GM12891 (cell line): ENCODE measurements around the gene SECISBP2L.

Source experiments
- DNase-seq: peaks from one replicate; pipeline ENCODE4 v3.0.0; 2011; ENCODE audit warnings: low spot score; ENCODE audit not compliant: insufficient read length
- FAIRE-seq: peaks from 2 replicates; lab custom pipeline; 2011; peaks lifted over from hg19 to GRCh38; lab: Jason Lieb, UNC
- PAX5 ChIP-seq: IDR thresholded peaks from 2 replicates; pipeline ENCODE4 v1.6.1; 2011; ENCODE audit warnings: low read length, moderate library complexity, mild to moderate bottlenecking; ENCODE audit not compliant: insufficient read depth, severe bottlenecking
- POLR2A ChIP-seq: IDR thresholded peaks from 2 replicates; pipeline ENCODE4 v1.6.1; 2011; ENCODE audit warnings: low read depth, low read length, control low read depth
- POLR2AphosphoS5 ChIP-seq: IDR thresholded peaks from 2 replicates; pipeline ENCODE4 v1.6.1; 2011; ENCODE audit warnings: low read depth, low read length, control low read depth
- POU2F2 ChIP-seq: IDR thresholded peaks from 2 replicates; pipeline ENCODE4 v1.6.1; 2011; ENCODE audit warnings: low read depth, mild to moderate bottlenecking, control low read depth, low read length, moderate library complexity
- SPI1 ChIP-seq: IDR thresholded peaks from 2 replicates; pipeline ENCODE4 v1.6.1; 2011; ENCODE audit warnings: low read depth, low read length, control low read depth
- TAF1 ChIP-seq: IDR thresholded peaks from 2 replicates; pipeline ENCODE4 v1.6.1; 2011; ENCODE audit warnings: low read depth, low read length, control low read depth

Gene SECISBP2L

DNA sequence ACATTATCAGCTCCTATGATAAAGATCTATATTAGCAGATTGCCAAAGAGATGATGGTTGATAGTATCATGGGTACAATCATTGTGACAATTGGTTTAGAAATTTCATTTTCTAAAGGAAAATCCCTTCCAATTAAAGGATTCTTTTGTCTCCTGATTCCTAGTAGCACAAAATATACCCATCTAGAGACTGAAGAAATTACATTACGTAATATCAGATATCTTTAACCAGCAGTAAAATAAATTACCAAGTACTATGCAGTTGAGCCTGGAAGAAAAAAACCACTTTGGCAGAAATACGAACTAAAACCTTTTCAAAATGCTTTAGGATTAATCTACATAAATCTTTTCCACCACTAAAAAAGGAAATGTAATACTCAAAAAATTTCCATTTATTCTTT lies 46.9 kb downstream of the SECISBP2L start:
- no peak for TF ChIP-seq TAF1
- no peak for TF ChIP-seq POLR2A
- no peak for TF ChIP-seq POLR2AphosphoS5
- no peak for TF ChIP-seq PAX5
- no peak for TF ChIP-seq SPI1
- TF ChIP-seq POU2F2 = no peak
- FAIRE-seq = no peak
- DNase-seq = no peak

DNA sequence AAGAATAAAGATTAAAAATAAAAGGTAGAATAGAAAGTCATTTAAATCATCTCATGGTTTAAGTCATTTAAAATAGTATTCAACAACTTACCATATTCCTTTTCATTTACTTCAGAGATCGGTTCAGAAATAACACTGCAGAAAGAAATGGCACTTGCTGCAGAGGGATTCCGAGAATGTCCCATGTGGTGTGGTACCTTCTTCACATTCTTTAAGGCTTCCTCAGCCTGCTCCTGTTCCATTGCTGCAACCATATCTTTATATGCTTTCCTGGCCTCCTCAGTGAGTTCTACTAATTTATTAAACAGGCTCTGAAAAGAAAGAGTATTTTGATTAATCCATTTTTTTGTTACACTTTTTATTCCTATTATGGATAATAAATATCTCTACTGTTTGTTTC lies 50.0 kb downstream of the SECISBP2L start:
- DNase-seq (no peak), FAIRE-seq (no peak)
- no peak for TF ChIP-seq POLR2A
- TF ChIP-seq SPI1 = no peak
- TF ChIP-seq TAF1 = no peak
- no peak for TF ChIP-seq PAX5
- TF ChIP-seq POLR2AphosphoS5 = no peak
- no peak for TF ChIP-seq POU2F2

DNA sequence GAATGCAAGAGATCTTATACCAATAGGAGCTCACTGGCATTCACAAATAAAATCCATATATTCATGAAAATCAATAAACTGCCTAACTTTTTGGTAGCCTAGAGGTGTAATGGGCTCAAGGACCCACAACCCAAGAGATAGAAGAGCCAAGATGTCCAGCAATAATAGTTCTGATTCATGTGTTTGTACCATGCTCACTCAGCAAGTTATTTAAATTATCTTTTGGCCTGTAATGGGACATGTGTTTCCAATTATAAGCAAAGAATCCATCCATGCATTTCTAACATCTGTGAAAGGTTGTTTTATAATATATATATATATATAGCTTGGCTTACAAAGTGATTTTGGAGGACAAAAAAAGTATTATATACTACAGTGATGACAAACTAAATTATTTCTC lies 52.9 kb downstream of the SECISBP2L start:
- TF ChIP-seq POU2F2 (no peak), POLR2AphosphoS5 (no peak), POLR2A (no peak)
- FAIRE-seq (no peak), DNase-seq (no peak)

DNA sequence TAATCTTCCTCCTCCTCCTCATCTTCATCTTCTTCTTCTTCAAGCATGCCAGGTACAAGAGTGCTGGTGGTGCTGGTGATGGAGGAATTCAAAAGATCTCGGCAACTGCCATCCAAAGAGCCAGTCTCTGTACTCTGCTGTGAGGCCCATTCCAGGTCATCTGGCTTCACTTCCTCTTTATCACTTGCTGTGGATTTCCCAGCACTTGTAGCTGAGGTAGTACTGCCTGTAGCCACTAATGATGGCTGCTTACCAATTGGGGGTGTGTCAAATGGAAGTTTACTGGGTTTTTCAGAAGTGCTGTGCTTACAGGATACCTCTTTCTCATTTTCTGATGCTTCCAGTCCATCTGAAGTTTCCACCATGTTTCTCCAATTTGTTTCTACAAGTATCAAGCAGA lies 53.7 kb downstream of the SECISBP2L start:
- DNase-seq (no peak), FAIRE-seq (no peak)
- TF ChIP-seq POU2F2 (no peak), SPI1 (peak; percentile 98)

DNA sequence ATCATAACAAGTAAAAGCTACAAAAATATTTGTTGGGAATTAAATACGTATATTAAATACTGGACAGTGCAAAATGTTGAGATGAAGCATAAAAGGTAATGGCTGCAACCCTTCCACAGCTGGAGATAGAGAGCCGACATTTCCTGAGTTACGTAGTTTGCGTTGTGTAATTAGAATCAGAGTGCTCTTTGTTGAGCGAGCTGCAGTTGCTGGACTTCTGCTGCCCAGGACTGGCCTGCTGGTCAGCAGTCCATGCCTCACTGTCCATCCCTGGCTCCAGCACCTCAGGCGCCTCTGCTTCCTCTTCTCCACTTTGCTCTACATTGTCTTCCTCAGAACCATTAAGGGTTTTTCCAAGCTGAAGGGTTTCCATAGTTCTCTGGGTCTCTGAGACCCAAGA lies 54.1 kb downstream of the SECISBP2L start:
- no peak for FAIRE-seq
- TF ChIP-seq TAF1 = no peak
- TF ChIP-seq POLR2A = no peak
- TF ChIP-seq SPI1 = no peak
- TF ChIP-seq POU2F2 = no peak
- no peak for TF ChIP-seq PAX5

DNA sequence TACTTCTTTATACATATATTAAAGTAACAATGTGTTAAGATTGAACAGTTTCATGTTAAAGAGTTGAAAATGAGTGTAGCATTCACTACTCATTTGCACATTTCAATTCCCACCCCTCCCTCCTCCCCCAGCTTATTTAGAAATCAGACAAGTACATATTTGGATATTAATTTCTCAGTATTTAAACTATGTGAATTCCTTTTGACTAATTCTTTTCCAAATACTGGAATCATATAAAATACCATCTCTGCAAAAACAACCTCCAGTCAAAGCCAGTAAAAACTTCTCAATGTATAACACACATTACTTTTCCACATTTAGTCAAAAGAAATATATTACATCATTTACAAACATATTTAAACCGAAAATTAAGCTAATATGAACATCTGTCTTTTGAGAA lies 57.1 kb downstream of the SECISBP2L start:
- DNase-seq = no peak
- no peak for FAIRE-seq

More for the DNA sequence above, 54.1 kb downstream of the SECISBP2L start:
- no peak for DNase-seq

DNA sequence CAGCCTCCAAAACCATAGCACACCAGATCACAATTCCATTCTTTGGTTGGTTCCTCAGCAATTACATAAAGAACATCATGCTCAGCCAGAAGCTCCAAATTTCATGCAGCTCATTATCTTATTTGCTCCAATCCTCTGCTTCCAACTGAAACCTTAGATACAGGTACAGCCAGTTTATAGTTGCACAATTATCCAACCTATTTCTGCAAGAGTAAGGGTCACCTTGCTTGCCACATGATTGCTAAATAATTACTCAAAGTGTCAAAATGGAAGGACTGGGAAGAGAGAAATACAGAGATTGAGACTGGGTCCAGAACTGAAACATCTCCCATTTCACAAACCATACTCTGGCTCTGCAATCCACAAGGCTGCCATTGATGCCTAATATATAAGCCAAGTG lies 59.1 kb downstream of the SECISBP2L start:
- FAIRE-seq = no peak
- TF ChIP-seq POLR2AphosphoS5 (no peak), PAX5 (no peak), POU2F2 (no peak), POLR2A (no peak), TAF1 (no peak), SPI1 (no peak)
- no peak for DNase-seq

More for the DNA sequence above, 57.1 kb downstream of the SECISBP2L start:
- TF ChIP-seq SPI1 (no peak), POLR2AphosphoS5 (no peak), POLR2A (no peak), PAX5 (no peak), TAF1 (no peak), POU2F2 (no peak)

DNA sequence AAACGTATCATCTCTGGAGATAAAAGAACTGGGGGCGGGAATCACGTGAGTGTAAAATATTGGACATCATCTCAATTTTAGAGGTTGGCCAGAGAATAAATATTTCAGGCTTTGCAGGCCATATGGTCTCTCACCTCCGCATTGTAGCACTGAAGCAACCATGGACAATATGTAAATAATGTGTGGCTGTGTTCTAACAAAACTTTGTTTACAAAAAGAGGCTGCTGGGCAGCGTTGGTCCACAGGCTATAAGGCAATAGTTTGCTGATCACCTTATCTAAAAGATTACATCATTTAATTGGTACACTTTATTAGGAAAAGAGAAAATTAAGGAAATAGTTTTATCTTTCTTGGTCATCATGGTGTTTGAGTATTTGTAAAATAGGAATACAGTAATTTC lies 60.0 kb downstream of the SECISBP2L start:
- no peak for DNase-seq
- no peak for TF ChIP-seq POLR2A
- TF ChIP-seq POU2F2 = no peak
- TF ChIP-seq TAF1 = no peak
- TF ChIP-seq PAX5 = no peak
- TF ChIP-seq SPI1 = no peak
- TF ChIP-seq POLR2AphosphoS5 = no peak
- FAIRE-seq = no peak

DNA sequence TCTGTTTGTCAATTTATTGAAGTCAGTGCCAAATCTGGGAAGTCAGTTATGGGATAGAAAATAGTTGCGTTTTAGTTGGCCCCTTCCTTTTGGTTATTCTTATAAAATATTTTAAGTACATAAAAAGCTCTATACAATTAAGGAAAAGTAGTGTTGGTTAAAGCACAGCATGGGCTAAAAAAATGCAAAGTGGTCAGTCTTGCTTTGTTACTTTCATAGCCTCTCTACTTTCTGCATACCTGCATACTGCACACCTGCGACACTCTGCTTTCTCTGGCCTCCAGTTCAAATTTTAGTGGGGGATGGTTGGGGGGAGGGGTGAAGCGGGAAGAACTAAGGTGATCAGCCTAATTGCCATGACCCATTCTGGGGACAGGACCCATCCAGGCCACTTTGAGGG lies 60.7 kb downstream of the SECISBP2L start:
- FAIRE-seq = no peak
- TF ChIP-seq PAX5 = no peak
- TF ChIP-seq POU2F2 = no peak
- TF ChIP-seq POLR2A = no peak
- TF ChIP-seq SPI1 = no peak
- no peak for TF ChIP-seq TAF1
- no peak for TF ChIP-seq POLR2AphosphoS5
- DNase-seq = no peak

DNA sequence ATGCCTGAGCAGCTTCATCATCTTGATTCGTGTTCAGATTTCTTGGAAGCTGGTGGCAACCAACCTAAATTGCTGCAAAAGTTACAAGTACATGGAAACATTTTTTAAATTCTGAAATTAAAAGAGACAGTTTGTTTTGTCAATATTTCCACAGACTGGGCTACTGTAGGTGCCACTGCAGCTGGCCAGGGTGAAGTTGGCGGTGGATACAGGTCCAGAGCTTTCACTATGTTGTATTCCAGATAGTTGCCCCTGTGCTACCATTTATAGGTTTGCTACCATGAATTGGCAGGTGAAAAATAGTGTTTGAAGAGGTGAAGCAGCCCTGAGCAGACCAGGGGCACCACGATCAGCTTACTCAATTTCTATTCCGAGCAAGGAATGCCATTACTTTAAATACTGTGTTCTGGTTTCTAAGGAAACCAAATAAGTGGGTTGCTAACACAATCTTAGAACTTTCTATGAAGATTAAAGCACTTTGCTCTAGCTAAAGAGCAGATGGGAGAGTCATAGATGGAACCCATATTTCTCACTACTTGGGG lies 61.4 kb downstream of the SECISBP2L start:
- DNase-seq (no peak), FAIRE-seq (no peak)
- TF ChIP-seq POU2F2 (no peak), POLR2A (no peak)

DNA sequence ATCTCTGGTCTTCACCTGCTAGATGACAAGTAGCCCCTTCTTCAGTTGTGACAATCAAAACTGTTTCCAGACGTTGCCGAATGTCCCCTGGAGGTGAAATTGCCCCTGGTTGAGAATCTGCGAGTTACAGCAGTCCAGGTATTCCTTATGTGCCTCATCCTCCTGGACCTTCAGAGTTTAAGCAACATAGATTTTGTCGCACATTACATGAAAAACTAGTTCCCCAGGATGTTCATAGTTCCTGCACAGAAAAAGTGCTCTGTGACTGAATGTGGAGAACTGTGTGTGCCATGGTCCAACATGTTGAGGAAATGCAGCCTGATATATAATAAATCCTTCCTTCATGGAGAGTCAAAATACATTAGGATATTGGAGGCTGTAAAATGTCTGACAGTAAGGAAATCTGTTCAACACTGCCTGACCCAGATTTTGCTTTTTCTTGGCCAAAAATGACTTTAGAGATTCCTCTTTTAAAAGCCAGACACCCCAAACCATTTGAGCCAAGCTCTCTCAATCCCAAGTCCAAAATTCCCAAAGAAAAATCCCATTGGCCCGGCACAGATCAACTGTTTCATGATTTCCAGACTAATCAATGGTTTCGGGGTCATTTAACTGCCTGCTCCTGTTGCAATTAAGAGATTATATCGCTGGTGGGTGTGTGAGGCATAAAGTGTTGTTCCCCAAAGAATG lies 62.1 kb downstream of the SECISBP2L start:
- FAIRE-seq (no peak), DNase-seq (no peak)
- TF ChIP-seq TAF1 (no peak), POLR2A (no peak), PAX5 (no peak), SPI1 (no peak), POU2F2 (no peak), POLR2AphosphoS5 (no peak)
